HUES6 (cell line): ENCODE measurements around the gene ADGRD1.

ENCODE experiments used
- H3K27ac ChIP-seq: 2 replicates; pipeline ENCODE4 v1.7.0; 2013; ENCODE audit warnings: low read depth, mild to moderate bottlenecking, low read length, inconsistent platforms
- H3K27me3 ChIP-seq: 2 replicates; pipeline ENCODE4 v1.6.1; 2013; ENCODE audit warnings: low read length; ENCODE audit not compliant: control insufficient read depth, insufficient read depth
- H3K36me3 ChIP-seq: 2 replicates; pipeline ENCODE4 v1.6.1; 2013; ENCODE audit warnings: low read length; ENCODE audit not compliant: control insufficient read depth, insufficient read depth
- H3K4me1 ChIP-seq: 2 replicates; pipeline ENCODE4 v1.6.1; 2013; ENCODE audit warnings: low read length; ENCODE audit not compliant: control insufficient read depth, insufficient read depth
- H3K4me3 ChIP-seq: 2 replicates; pipeline ENCODE4 v1.5.1; 2013; ENCODE audit warnings: low read depth, low read length
- H3K9ac ChIP-seq: one replicate; pipeline ENCODE4 v1.6.1; 2013; ENCODE audit warnings: mild to moderate bottlenecking, low read length
- H3K9me3 ChIP-seq: 2 replicates; pipeline ENCODE4 v1.6.1; 2013; ENCODE audit warnings: low read depth, low read length; ENCODE audit not compliant: control insufficient read depth, insufficient read depth

The ADGRD1 gene

GRCh38 chr12:130965668-130966067 is 12.0 kb downstream of the ADGRD1 start:
- H3K27ac ChIP-seq = no peak overlapping the region
- H3K9ac ChIP-seq = no peak overlapping the region
- H3K36me3 ChIP-seq = no peaks in the 10 kb centered on the region
- H3K9me3 ChIP-seq = 0 out of 2 replicates have a peak, but pooled peaks cover 3% of the 10 kb centered on the region
- H3K4me3 ChIP-seq = no peak overlapping the region
- no peaks in the 10 kb centered on the region for H3K4me1 ChIP-seq
- no peaks in the 10 kb centered on the region for H3K27me3 ChIP-seq

DNA sequence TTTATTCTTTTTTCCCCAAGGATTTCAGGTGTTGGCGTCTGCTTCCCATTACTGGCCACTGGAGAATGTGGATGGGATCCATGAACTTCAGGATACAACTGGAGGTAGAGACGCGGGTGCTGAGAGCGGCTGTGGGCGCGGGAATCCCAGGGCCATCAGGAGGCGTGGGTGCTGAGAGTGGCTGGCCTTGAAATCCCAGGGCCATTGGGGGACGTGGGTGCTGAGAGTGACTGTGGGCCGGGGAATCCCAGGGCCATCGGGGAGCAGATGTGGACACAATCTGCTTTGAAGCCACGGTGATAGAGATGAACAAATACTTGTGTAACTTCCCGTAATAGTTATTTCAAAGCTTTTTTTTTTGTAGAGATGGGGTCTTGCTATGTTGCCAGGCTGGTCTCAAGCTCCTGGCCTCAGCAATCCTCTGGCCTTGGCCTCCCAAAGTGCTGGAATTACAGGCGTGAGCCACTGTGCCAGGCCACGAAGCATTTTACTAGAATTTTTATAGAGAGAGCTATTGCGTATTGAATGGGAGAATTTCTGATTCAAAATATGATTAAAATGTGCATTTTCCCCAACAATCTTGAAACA is 12.8 kb downstream of the ADGRD1 start:
- H3K9me3 ChIP-seq = 0 out of 2 replicates have a peak, but pooled peaks cover 3% of the 10 kb centered on the region
- no peaks in the 10 kb centered on the region for H3K36me3 ChIP-seq
- no peaks in the 10 kb centered on the region for H3K4me1 ChIP-seq
- H3K27me3 ChIP-seq = no peaks in the 10 kb centered on the region
- H3K9ac ChIP-seq = no peak overlapping the region
- no peak overlapping the region for H3K27ac ChIP-seq
- no peak overlapping the region for H3K4me3 ChIP-seq

DNA sequence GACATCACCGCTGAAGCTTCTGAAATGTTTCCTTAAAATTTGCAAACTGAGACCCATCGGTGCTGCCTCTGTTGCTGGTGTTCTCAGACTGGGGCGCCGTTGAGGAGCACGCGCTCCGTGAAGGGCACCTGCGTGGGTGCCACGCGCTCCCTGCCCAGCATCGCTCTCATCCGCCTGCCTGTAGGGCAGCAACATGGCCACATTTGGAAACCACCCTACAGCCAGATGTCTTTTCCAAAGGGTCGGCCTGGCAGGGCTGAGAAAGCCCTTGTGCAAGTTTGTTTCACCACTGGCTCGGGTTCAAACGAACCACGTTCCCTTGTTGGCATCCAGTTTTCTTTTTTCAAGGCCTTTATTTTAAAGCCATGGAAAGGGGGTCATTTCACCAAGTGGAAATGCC is 13.9 kb downstream of the ADGRD1 start:
- Histone ChIP-seq H3K27ac (no peak overlapping the region), H3K4me3 (no peak overlapping the region), H3K27me3 (no peaks in the 10 kb centered on the region), H3K9me3 (0 out of 2 replicates have a peak, but pooled peaks cover 3% of the 10 kb centered on the region), H3K36me3 (no peaks in the 10 kb centered on the region), H3K4me1 (no peaks in the 10 kb centered on the region), H3K9ac (no peak overlapping the region)

DNA sequence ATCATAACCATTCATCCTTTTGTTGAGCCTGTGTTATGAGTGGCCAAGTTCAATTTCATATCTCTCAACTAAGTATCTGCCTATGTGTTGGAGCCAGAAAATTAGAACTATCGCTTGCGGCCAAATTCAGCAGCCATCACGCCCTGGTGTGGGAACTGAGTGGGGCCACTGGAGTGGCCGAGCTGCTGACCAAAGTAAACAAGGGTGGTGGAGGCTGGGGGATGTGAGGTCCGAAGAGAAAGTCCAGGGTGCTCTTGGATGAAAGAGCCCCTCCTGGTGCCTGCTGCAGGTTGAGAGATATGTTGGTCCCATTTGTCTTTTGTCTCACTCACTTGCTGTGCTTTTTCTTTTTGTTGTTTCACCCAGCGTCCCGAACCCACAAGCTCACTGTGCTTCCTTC is 14.9 kb downstream of the ADGRD1 start:
- Histone ChIP-seq H3K9me3 (0 out of 2 replicates have a peak, but pooled peaks cover 3% of the 10 kb centered on the region), H3K27me3 (no peaks in the 10 kb centered on the region; the same call in 1 of the 2 replicates), H3K4me1 (no peaks in the 10 kb centered on the region), H3K9ac (no peak overlapping the region), H3K4me3 (no peak overlapping the region), H3K27ac (no peak overlapping the region), H3K36me3 (no peaks in the 10 kb centered on the region)

DNA sequence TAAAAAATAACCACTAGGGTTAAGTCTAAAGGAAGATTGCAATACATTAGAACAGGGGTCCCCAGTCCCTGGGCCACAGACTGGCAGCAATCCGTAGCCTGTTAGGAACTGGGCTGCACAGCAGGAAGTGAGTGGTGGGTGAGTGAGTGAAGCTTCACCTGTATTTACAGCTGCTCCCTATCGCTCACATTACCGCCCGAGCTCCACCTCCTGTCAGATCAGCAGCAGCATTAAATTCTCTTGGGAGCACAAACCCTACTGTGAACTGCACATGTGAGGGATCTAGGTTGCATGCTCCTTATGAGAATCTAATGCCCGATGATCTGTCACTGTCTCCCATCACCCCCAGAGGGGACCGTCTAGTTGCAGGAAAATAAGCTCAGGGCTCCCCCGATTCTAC is 15.5 kb downstream of the ADGRD1 start:
- H3K27me3 ChIP-seq = no peaks in the 10 kb centered on the region; the same call in 1 of the 2 replicates
- H3K4me3 ChIP-seq = no peak overlapping the region
- H3K4me1 ChIP-seq = no peaks in the 10 kb centered on the region
- H3K36me3 ChIP-seq = no peaks in the 10 kb centered on the region
- H3K9me3 ChIP-seq = 0 out of 2 replicates have a peak, but pooled peaks cover 3% of the 10 kb centered on the region
- H3K27ac ChIP-seq = no peak overlapping the region
- no peak overlapping the region for H3K9ac ChIP-seq

- Histone ChIP-seq H3K4me3 (no peak overlapping the region), H3K9me3 (0 out of 2 replicates have a peak, but pooled peaks cover 3% of the 10 kb centered on the region), H3K9ac (no peak overlapping the region), H3K4me1 (no peaks in the 10 kb centered on the region), H3K27me3 (no peaks in the 10 kb centered on the region; the same call in 1 of the 2 replicates), H3K36me3 (no peaks in the 10 kb centered on the region), H3K27ac (no peak overlapping the region)
Observed at GRCh38 chr12:130970165-130970907, 16.6 kb downstream of the ADGRD1 start.

DNA sequence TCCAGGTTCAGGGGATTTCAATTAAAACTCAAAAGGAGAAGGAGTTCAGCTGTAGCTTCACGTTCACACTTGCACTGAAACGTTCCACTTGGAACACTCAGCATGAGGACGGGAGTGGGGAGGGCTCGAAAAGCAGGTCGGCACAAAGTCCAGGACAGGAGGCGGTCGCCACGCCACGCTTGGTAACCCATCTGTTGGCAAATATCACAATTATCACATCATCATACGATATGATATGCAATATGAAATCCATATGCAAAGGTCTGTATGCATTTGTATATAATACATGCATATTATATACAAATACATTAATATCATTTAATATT is 17.2 kb downstream of the ADGRD1 start:
- Histone ChIP-seq H3K36me3 (no peaks in the 10 kb centered on the region), H3K4me1 (no peaks in the 10 kb centered on the region), H3K9me3 (0 out of 2 replicates have a peak, but pooled peaks cover 3% of the 10 kb centered on the region), H3K27ac (no peak overlapping the region), H3K9ac (no peak overlapping the region), H3K27me3 (no peaks in the 10 kb centered on the region; the same call in 1 of the 2 replicates), H3K4me3 (no peak overlapping the region)

DNA sequence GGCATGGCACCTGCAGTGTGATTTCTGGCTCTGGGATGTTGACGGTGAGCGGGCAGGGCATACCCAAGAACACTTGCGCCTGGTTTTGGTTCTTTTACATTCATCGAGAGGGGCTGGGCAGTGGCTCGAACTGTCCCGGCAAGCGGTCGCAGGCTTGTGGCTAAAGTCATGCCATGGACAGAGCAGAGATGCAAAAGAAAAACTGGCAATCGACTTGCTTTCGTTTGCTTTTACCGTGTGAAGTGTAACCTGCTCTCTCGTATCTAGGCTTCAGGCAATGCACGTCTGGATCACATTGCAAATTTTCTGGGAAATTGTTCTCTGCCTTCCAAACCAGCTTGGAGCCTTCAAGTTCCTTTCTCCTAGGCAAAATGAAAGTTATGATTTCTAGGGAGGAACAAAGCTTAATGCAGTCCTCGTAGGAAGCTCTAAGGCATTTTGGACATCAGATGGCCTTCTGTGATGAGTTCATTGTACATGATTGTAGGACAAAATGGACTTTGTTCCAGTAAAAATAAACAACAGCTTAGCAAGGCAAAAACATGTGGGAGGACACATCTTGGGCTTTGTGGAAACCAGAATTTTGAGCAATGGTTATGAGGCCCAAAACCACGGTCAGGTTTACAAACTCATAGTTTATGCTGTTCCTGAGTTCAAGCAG is 18.3 kb downstream of the ADGRD1 start:
- no peak overlapping the region for H3K27ac ChIP-seq
- 0 out of 2 replicates have a peak, but pooled peaks cover 3% of the 10 kb centered on the region for H3K9me3 ChIP-seq
- no peaks in the 10 kb centered on the region for H3K36me3 ChIP-seq
- no peak overlapping the region for H3K4me3 ChIP-seq
- no peaks in the 10 kb centered on the region; the same call in 1 of the 2 replicates for H3K27me3 ChIP-seq
- no peak overlapping the region for H3K9ac ChIP-seq
- H3K4me1 ChIP-seq = no peaks in the 10 kb centered on the region

- H3K36me3 ChIP-seq = no peaks in the 10 kb centered on the region
- H3K9me3 ChIP-seq = 0 out of 2 replicates have a peak, but pooled peaks cover 3% of the 10 kb centered on the region
- no peak overlapping the region for H3K4me3 ChIP-seq
- no peak overlapping the region for H3K9ac ChIP-seq
- no peaks in the 10 kb centered on the region; the same call in 1 of the 2 replicates for H3K27me3 ChIP-seq
- no peak overlapping the region for H3K27ac ChIP-seq
- peaks cover 5% of the 10 kb centered on the region for H3K4me1 ChIP-seq
Observed at GRCh38 chr12:130972586-130972950, 18.9 kb downstream of the ADGRD1 start.

DNA sequence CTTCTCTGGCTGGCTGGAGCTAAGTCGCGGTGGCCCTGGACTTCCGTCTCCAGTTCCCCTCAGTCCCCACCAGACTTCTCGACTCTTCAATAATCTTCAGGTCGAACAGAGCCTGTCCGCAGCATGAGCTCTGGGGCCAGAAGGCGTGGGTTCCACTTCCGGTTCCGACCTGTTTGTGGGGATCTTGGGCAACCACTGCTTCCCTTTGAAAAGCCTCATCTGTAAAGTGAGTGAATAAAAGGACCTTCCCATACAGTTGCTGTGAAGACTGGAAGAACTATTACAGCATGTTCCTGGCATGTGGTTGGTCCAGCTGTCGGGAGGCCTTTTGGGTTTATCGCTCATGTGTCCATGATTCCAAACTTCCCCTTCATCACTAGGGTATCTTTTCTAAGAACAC is 19.4 kb downstream of the ADGRD1 start:
- Histone ChIP-seq H3K27ac (no peak overlapping the region), H3K9ac (no peak overlapping the region), H3K9me3 (0 out of 2 replicates have a peak, but pooled peaks cover 3% of the 10 kb centered on the region), H3K27me3 (no peaks in the 10 kb centered on the region; the same call in 1 of the 2 replicates), H3K36me3 (no peaks in the 10 kb centered on the region), H3K4me3 (no peak overlapping the region), H3K4me1 (peaks cover 6% of the 10 kb centered on the region)

DNA sequence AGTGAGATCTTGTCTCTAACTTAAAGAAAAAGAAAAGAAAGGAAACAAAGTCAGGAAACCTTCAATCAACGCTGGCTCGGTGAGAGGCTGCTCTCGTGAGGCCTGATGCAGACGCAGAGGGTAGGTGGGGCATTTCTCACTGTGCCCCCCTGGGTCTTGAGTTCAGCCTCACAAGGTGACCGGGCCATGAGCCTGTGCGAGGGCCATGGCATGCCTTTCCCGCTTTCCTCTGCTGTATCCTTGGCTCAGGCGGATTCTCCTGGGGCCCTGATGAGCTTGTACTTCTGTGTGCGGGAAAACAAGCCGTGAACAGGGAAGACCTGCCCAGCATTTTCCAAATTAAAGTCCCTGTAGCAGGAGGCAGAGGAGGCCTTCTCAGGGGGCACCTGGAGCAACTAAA is 20.2 kb downstream of the ADGRD1 start:
- Histone ChIP-seq H3K4me3 (no peak overlapping the region), H3K4me1 (peaks cover 6% of the 10 kb centered on the region), H3K9me3 (0 out of 2 replicates have a peak, but pooled peaks cover 3% of the 10 kb centered on the region), H3K27ac (no peak overlapping the region), H3K9ac (no peak overlapping the region), H3K27me3 (no peaks in the 10 kb centered on the region; the same call in 1 of the 2 replicates), H3K36me3 (no peaks in the 10 kb centered on the region)
